ENCODE measurements around the gene ACTG1. TPM values are rescaled to one million over a fixed set of nuclear protein-coding genes. Genes with fewer than 3 reads are reported as not detected.

Gene ACTG1
- total and polyA plus RNA-seq, 9 of the 15 experiments (the other 6 are each of a cell fraction or from before 2014, with no cell fraction given): 224 to 1,775 (median 568) TPM

DNA sequence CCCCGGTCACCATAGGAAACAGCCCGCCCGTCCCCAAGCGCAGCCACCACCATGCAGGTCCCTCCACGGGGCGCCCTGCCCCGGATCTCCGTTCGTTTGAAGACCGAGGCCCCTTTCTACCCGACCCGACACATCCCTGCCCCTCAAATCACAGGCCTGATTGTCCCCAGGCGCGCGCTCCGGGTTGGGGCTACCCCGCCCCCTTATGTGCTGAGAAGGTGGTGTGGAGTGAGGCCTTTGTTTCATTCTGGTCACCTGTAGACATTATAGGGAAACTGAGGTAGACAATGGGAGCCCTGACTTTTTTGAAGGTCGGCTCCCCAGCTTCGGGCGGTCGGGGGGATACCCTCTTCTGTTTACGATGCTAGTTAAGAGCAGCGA lies 763 bp upstream of the ACTG1 start (continued):
- TF ChIP-seq STAT5A (IDR thresholded peaks at IDR 0.05; ENCODE audit: borderline replicate concordance, low read length) (no peak), RUNX1 (IDR thresholded peaks at IDR 0.05; ENCODE audit: low read depth) (no peak), NR3C1 (CRISPR knock-in tag; IDR thresholded peaks at IDR 0.05) (no peak), BRCA1 (IDR thresholded peaks at IDR 0.05) (no peak), BRCA1 (CRISPR knock-in tag; IDR thresholded peaks at IDR 0.05) (no peak), NFRKB (IDR thresholded peaks at IDR 0.05; ENCODE audit: low read depth) (0 out of 2 replicates have a peak, but pooled peaks have one; percentile 19), SLC30A9 (CRISPR knock-in tag; IDR thresholded peaks at IDR 0.05) (no peak), TCF7L2 (IDR thresholded peaks at IDR 0.05; ENCODE audit: low read depth, low read length) (no peak), ZNF79 (CRISPR knock-in tag; IDR thresholded peaks at IDR 0.05; ENCODE audit: low read depth) (no peak), POLR3A (IDR thresholded peaks at IDR 0.05; ENCODE audit: borderline replicate concordance, extremely low read depth, insufficient read depth, insufficient read length) (no peak), EGR1 (conservative IDR thresholded peaks at IDR 0.05) (peak; percentile 12; the same call in 1 of the 2 replicates), ZNF395 (CRISPR knock-in tag; IDR thresholded peaks at IDR 0.05) (no peak), CEBPG (CRISPR knock-in tag; IDR thresholded peaks at IDR 0.05) (no peak), CEBPG (tag; conservative IDR thresholded peaks at IDR 0.05 in 1 of 2, IDR thresholded peaks at IDR 0.05 in 1 of 2) (no peak), ZNF146 (CRISPR knock-in tag; IDR thresholded peaks at IDR 0.05; ENCODE audit: unreplicated experiment) (no peak), MXI1 (IDR thresholded peaks at IDR 0.05; ENCODE audit: low read depth, low read length) (no peak), ARID1B (IDR thresholded peaks at IDR 0.05) (0 out of 2 replicates have a peak, but pooled peaks have one; percentile 8), TAF1 (IDR thresholded peaks at IDR 0.05; ENCODE audit: control insufficient read depth, extremely low read depth, insufficient read depth, low read length, severe bottlenecking) (no peak), ZNF431 (CRISPR knock-in tag; IDR thresholded peaks at IDR 0.05) (no peak)
- TF ChIP-seq, protein P1, sequence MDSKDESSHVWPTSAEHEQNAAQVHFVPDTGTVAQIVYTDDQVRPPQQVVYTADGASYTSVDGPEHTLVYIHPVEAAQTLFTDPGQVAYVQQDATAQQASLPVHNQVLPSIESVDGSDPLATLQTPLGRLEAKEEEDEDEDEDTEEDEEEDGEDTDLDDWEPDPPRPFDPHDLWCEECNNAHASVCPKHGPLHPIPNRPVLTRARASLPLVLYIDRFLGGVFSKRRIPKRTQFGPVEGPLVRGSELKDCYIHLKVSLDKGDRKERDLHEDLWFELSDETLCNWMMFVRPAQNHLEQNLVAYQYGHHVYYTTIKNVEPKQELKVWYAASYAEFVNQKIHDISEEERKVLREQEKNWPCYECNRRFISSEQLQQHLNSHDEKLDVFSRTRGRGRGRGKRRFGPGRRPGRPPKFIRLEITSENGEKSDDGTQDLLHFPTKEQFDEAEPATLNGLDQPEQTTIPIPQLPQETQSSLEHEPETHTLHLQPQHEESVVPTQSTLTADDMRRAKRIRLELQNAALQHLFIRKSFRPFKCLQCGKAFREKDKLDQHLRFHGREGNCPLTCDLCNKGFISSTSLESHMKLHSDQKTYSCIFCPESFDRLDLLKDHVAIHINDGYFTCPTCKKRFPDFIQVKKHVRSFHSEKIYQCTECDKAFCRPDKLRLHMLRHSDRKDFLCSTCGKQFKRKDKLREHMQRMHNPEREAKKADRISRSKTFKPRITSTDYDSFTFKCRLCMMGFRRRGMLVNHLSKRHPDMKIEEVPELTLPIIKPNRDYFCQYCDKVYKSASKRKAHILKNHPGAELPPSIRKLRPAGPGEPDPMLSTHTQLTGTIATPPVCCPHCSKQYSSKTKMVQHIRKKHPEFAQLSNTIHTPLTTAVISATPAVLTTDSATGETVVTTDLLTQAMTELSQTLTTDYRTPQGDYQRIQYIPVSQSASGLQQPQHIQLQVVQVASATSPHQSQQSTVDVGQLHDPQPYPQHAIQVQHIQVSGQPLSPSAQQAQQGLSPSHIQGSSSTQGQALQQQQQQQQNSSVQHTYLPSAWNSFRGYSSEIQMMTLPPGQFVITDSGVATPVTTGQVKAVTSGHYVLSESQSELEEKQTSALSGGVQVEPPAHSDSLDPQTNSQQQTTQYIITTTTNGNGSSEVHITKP (IDR thresholded peaks at IDR 0.05; ENCODE audit: partially characterized antibody): no peak
- TF ChIP-seq, protein P2, sequence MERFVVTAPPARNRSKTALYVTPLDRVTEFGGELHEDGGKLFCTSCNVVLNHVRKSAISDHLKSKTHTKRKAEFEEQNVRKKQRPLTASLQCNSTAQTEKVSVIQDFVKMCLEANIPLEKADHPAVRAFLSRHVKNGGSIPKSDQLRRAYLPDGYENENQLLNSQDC (CRISPR knock-in tag; IDR thresholded peaks at IDR 0.05): no peak
- TF ChIP-seq, protein P3, sequence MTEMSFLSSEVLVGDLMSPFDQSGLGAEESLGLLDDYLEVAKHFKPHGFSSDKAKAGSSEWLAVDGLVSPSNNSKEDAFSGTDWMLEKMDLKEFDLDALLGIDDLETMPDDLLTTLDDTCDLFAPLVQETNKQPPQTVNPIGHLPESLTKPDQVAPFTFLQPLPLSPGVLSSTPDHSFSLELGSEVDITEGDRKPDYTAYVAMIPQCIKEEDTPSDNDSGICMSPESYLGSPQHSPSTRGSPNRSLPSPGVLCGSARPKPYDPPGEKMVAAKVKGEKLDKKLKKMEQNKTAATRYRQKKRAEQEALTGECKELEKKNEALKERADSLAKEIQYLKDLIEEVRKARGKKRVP (CRISPR knock-in tag; IDR thresholded peaks at IDR 0.05): no peak
- TF ChIP-seq, protein P4, sequence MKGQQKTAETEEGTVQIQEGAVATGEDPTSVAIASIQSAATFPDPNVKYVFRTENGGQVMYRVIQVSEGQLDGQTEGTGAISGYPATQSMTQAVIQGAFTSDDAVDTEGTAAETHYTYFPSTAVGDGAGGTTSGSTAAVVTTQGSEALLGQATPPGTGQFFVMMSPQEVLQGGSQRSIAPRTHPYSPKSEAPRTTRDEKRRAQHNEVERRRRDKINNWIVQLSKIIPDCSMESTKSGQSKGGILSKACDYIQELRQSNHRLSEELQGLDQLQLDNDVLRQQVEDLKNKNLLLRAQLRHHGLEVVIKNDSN (CRISPR knock-in tag; IDR thresholded peaks at IDR 0.05): no peak

Measured in K562 (cell line).